ENCODE results near the gene MOV10.

GRCh38 chr1:112674986-112675727 lies 698 bp downstream of the MOV10 start:
- TF ChIP-seq CTCF (IDR thresholded peaks at IDR 0.05; ENCODE audit: extremely low read depth in 1 of 2, insufficient read depth in 1 of 2, low read depth in 1 of 2, low read length in 2 of 2) (peak; percentile 6 to 10), POLR2A (IDR thresholded peaks at IDR 0.05; ENCODE audit: low read depth, low read length) (no peak), POLR2AphosphoS5 (IDR thresholded peaks at IDR 0.05; ENCODE audit: insufficient read depth, low read depth, low read length) (peak; percentile 11), MAX (IDR thresholded peaks at IDR 0.05; ENCODE audit: insufficient read depth, insufficient read length) (no peak), JUN (IDR thresholded peaks at IDR 0.05; ENCODE audit: borderline replicate concordance, insufficient read depth, insufficient read length, low read depth) (no peak), MYC (IDR thresholded peaks at IDR 0.05; ENCODE audit: low read depth, low read length) (no peak), EZH2 (IDR thresholded peaks at IDR 0.05; ENCODE audit: borderline replicate concordance, low read depth, low read length, severe bottlenecking) (no peak), FOS (IDR thresholded peaks at IDR 0.05; ENCODE audit: borderline replicate concordance, insufficient read depth, low read length) (no peak)
